ENCODE data around the gene OR2W3. TPM values are rescaled to one million over a fixed set of nuclear protein-coding genes. Genes with fewer than 3 reads are reported as not detected.

The OR2W3 gene
- not detected in 2 replicates for total RNA-seq

DNA sequence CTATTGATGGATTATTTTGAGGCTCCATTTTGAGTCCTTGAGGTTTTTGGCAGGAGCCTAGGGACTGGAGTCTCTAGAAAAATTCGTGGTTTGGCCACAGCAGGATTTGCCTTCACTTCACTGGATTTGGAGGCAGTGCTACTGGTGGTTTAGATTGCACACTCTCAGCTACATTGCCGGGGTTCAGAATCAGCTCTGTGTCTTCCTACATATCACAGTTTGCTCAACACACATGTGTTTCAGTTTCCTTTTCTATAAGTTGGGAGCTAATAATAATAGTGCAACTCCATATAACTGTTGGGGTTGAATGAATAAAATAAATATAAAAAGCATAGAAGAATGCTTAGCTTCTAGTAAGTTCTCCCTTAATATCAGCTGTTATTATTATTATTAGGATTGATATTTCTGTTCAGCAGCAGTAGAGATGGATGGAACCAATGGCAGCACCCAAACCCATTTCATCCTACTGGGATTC is at the start of gene OR2W3:
TSS of gene OR2W3 (plus strand) at position 425 of the 475 bp plus-strand sequence. CDS start at position 425, 0 bp downstream.

DNA sequence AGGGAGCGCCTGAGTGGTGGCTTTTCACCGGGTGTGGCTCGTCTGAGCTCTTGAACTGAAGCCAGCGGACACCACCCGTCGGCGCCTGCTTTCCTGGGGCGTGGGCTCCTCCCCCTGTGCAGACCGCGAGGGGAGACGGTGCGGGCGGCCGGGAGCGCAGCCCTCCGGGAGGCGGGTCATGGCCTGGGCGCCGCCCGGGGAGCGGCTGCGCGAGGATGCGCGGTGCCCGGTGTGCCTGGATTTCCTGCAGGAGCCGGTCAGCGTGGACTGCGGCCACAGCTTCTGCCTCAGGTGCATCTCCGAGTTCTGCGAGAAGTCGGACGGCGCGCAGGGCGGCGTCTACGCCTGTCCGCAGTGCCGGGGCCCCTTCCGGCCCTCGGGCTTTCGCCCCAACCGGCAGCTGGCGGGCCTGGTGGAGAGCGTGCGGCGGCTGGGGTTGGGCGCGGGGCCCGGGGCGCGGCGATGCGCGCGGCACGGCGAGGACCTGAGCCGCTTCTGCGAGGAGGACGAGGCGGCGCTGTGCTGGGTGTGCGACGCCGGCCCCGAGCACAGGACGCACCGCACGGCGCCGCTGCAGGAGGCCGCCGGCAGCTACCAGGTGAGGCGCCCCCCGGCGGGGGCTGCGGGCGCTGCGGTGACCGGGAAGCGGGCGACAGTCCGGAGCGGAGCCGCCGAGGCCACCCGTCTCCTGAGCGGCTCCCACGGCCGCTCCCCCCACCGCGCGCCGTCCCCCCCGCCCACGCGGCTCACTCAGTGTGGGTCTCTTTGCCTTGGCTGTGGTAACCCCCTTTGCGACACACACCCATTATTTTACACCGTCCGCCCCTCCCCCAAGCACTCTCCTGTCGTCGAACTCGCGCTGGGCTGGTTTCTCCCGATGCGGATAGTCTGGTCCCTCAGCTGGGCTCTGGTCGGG is 38.1 kb upstream of the OR2W3 start, which contains the start of gene TRIM58:
TSS of gene TRIM58 (plus strand) at position 119 of the 916 bp plus-strand sequence. CDS start at position 179, 60 bp downstream.

DNA sequence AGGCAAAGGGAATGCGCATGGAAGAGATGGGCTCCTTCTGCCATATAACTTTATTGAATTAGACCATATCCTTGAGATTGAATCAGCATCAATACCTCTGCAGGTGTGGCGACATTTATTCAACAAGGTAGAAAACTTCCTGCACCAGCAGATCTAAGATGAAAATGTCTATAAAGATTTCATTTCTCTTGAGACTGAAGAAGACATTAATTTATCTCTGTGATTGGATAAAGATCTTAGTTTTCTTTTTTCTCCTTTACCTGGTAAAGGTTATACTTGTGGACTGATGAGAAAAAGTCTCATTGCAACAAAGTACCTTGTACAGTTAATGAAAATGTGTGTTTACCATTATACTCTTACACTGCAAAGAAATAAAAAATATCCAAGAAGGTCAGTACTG is 24.6 kb downstream of the OR2W3 start, which contains the start of gene OR2T8:
TSS of gene OR2T8 (plus strand) at position 301 of the 400 bp plus-strand sequence. CDS start 766 bp downstream, outside the sequence.

GRCh38 chr1:247924868-247925267 is 29.5 kb downstream of the OR2W3 start, which contains the start of gene OR2AJ1:
TSS of gene OR2AJ1 (plus strand) at chr1:247924889. CDS start at chr1:247933769, 8,880 bp downstream.

Other genes with a start within 250 kb of the OR2W3 start
- not detected in 2 replicates for gene OR13G1, start 215.8 kb upstream of the OR2W3 start, total RNA-seq
- not detected in 2 replicates for gene OR6F1, start 178.9 kb upstream of the OR2W3 start, total RNA-seq
- gene OR14K1, start 157.0 kb upstream of the OR2W3 start, total RNA-seq: not detected in 2 replicates
- gene OR14A2, start 147.4 kb upstream of the OR2W3 start, total RNA-seq: not detected in 2 replicates
- not detected in 2 replicates for gene OR1C1, start 135.0 kb upstream of the OR2W3 start, total RNA-seq
- not detected in 2 replicates for gene OR14A16, start 71.5 kb upstream of the OR2W3 start, total RNA-seq
- not detected in 2 replicates for gene OR11L1, start 53.7 kb upstream of the OR2W3 start, total RNA-seq
- gene TRIM58, start 38.4 kb upstream of the OR2W3 start, total RNA-seq: 0.40 and 0.43 TPM in 2 replicates
- gene OR2T8, start 24.7 kb downstream of the OR2W3 start, total RNA-seq: not detected in 2 replicates
- gene OR2AJ1, start 29.3 kb downstream of the OR2W3 start, total RNA-seq: not detected in 2 replicates
- not detected in 2 replicates for gene OR2L8, start 53.3 kb downstream of the OR2W3 start, total RNA-seq
- gene OR2AK2, start 69.6 kb downstream of the OR2W3 start, total RNA-seq: not detected in 2 replicates
- not detected in 2 replicates for gene OR2L5, start 118.1 kb downstream of the OR2W3 start, total RNA-seq
- gene OR2L2, start 134.5 kb downstream of the OR2W3 start, total RNA-seq: not detected in 2 replicates
- gene OR2L3, start 151.2 kb downstream of the OR2W3 start, total RNA-seq: not detected in 2 replicates
- gene OR2L13, start 199.6 kb downstream of the OR2W3 start, total RNA-seq: not detected in 2 replicates
- gene OR2M5, start 249.6 kb downstream of the OR2W3 start, total RNA-seq: not detected in 2 replicates